H1 (cell line): Measurements from ENCODE around the gene C1QTNF4. TPM values are rescaled to one million over a fixed set of nuclear protein-coding genes. Genes with fewer than 3 reads are reported as not detected.

Experiments used
- CTCF ChIA-PET: fragments of 300-600 bp; sonication (Branson Sonifier 250); formaldehyde crosslinking; loops from one replicate; lab custom pipeline; 2021; ENCODE audit not compliant: partially characterized antibody; lab: Charles Lee
- POLR2A ChIA-PET: fragments of 300-600 bp; sonication (Branson Sonifier 250); formaldehyde crosslinking; loops from one replicate; lab custom pipeline; 2021; ENCODE audit warnings: inconsistent platforms; ENCODE audit not compliant: partially characterized antibody; lab: Charles Lee
- DNase-seq, 2 experiments: peaks; one replicate each; pipeline versions ENCODE4 v3.0.0 to v3.0.0-alpha.2; 2010 to 2022; ENCODE audit warnings: low spot score in 2 of 2, low read depth in 1 of 2, mixed read lengths in 1 of 2
- FAIRE-seq: peaks from 2 replicates; lab custom pipeline; 2011; peaks lifted over from hg19 to GRCh38; lab: Jason Lieb, UNC
- H2AFZ ChIP-seq: 2 replicates; pipeline ENCODE4 v1.8.1; 2012; ENCODE audit warnings: low read length, inconsistent platforms
- H2AK5ac ChIP-seq: 2 replicates; pipeline ENCODE4 v1.6.1; 2013; ENCODE audit warnings: low read depth, low read length
- H2BK120ac ChIP-seq: replicated peaks from 2 replicates; pipeline ENCODE3; 2013; ENCODE audit warnings: low read depth, low read length, inconsistent platforms
- H2BK12ac ChIP-seq: 2 replicates; pipeline ENCODE4 v1.6.1; 2013; ENCODE audit warnings: low read depth, low read length
- H2BK15ac ChIP-seq: 2 replicates; pipeline ENCODE4 v1.6.1; 2013; ENCODE audit warnings: low read length
- H2BK20ac ChIP-seq: 2 replicates; pipeline ENCODE4 v1.6.1; 2013; ENCODE audit warnings: low read length
- H2BK5ac ChIP-seq: 2 replicates; pipeline ENCODE4 v1.6.1; 2013; ENCODE audit warnings: low read depth, low read length
- H3K14ac ChIP-seq: 2 replicates; pipeline ENCODE4 v1.6.1; 2013; ENCODE audit warnings: inconsistent platforms; ENCODE audit not compliant: insufficient read length
- H3K18ac ChIP-seq: 2 replicates; pipeline ENCODE4 v1.6.1; 2013; ENCODE audit warnings: low read length; ENCODE audit errors: extremely low read depth
- H3K23ac ChIP-seq: 2 replicates; pipeline ENCODE4 v1.6.1; 2013; ENCODE audit warnings: inconsistent platforms; ENCODE audit not compliant: insufficient read length
- H3K23me2 ChIP-seq: 2 replicates; pipeline ENCODE4 v1.6.1; 2013; ENCODE audit warnings: low read depth, low read length
- H3K27ac ChIP-seq: 2 replicates; pipeline ENCODE4 v1.6.1; 2011; ENCODE audit warnings: low read depth, low read length, inconsistent platforms
- H3K27me3 ChIP-seq, 4 experiments: replicated peaks in 1 of 4; 1 replicate in 1 of 4; 2 replicates in 3 of 4; pipeline versions ENCODE4 v1.6.1 to v1.8.1; 2011 to 2013; ENCODE audit warnings: low read length in 3 of 4, mild to moderate bottlenecking in 3 of 4, inconsistent platforms in 2 of 4, mixed read lengths in 2 of 4, moderate library complexity in 1 of 4; ENCODE audit not compliant: control insufficient read depth in 3 of 4, insufficient read depth in 3 of 4; ENCODE audit errors: extremely low read depth in 1 of 4
- H3K36me3 ChIP-seq, 4 experiments: 2 replicates each; pipeline versions ENCODE4 v1.6.1 to v1.8.1; 2011 to 2013; ENCODE audit warnings: mild to moderate bottlenecking in 4 of 4, low read length in 3 of 4, moderate library complexity in 2 of 4, control low read depth in 1 of 4, inconsistent platforms in 1 of 4; ENCODE audit not compliant: insufficient read depth in 4 of 4, control insufficient read depth in 2 of 4
- H3K4ac ChIP-seq: replicated peaks from 2 replicates; pipeline ENCODE3; 2013; ENCODE audit warnings: low read length, low read depth, mixed read lengths, inconsistent platforms; ENCODE audit not compliant: insufficient read length
- H3K4me1 ChIP-seq, 4 experiments: replicated peaks in 1 of 4; 1 replicate in 1 of 4; 2 replicates in 3 of 4; pipeline versions ENCODE4 v1.6.1 to v1.8.1; 2011 to 2013; ENCODE audit warnings: low read length in 3 of 4, inconsistent platforms in 2 of 4, mixed read lengths in 1 of 4; ENCODE audit not compliant: insufficient read depth in 4 of 4, control insufficient read depth in 3 of 4
- H3K4me2 ChIP-seq, 2 experiments: 2 replicates each; pipeline versions ENCODE4 v1.6.1 to v1.8.1; 2011 to 2013; ENCODE audit warnings: low read depth in 2 of 2, low read length in 2 of 2, control low read depth in 1 of 2, inconsistent platforms in 1 of 2, mild to moderate bottlenecking in 1 of 2; ENCODE audit not compliant: insufficient read depth in 1 of 2
- H3K4me3 ChIP-seq, 4 experiments: fragments of 200-600, 300-600 bp in 1 of 4; sonication (generic), shearing (Covaris generic), sonication (Bioruptor Twin) in 1 of 4; 2 replicates each; pipeline versions ENCODE4 v1.5.1 to v1.8.1; 2011 to 2016; ENCODE audit warnings: low read length in 4 of 4, low read depth in 3 of 4, control low read depth in 2 of 4, inconsistent platforms in 2 of 4, mild to moderate bottlenecking in 2 of 4, mixed read lengths in 1 of 4, moderate library complexity in 1 of 4; ENCODE audit not compliant: insufficient read depth in 2 of 4; ENCODE audit errors: extremely low read depth in 1 of 4
- H3K56ac ChIP-seq: replicated peaks from 2 replicates; pipeline ENCODE3; 2013; ENCODE audit warnings: low read depth, mild to moderate bottlenecking, mixed read lengths, low read length, inconsistent platforms; ENCODE audit not compliant: insufficient read length
- H3K79me1 ChIP-seq: 2 replicates; pipeline ENCODE4 v1.6.1; 2013; ENCODE audit warnings: low read depth, low read length, control low read depth
- H3K79me2 ChIP-seq, 2 experiments: 2 replicates each; pipeline versions ENCODE4 v1.6.1 to v1.8.1; 2012 to 2013; ENCODE audit warnings: low read length in 2 of 2, mild to moderate bottlenecking in 2 of 2, inconsistent platforms in 1 of 2; ENCODE audit not compliant: insufficient read depth in 2 of 2, control insufficient read depth in 1 of 2
- H3K9ac ChIP-seq, 4 experiments: replicated peaks in 1 of 4; 1 replicate in 1 of 4; 2 replicates in 3 of 4; pipeline versions ENCODE4 v1.6.1 to v1.8.1; 2011 to 2013; ENCODE audit warnings: low read depth in 3 of 4, low read length in 3 of 4, control low read depth in 2 of 4, mild to moderate bottlenecking in 2 of 4, moderate library complexity in 2 of 4, inconsistent platforms in 1 of 4; ENCODE audit errors: extremely low read depth in 1 of 4
- H3K9me3 ChIP-seq, 2 experiments: 2 replicates each; pipeline versions ENCODE4 v1.6.1 to v1.8.1; 2012 to 2013; ENCODE audit warnings: mild to moderate bottlenecking in 2 of 2, moderate library complexity in 2 of 2, control low read depth in 1 of 2, inconsistent platforms in 1 of 2, low read depth in 1 of 2, low read length in 1 of 2, mixed read lengths in 1 of 2; ENCODE audit not compliant: insufficient read depth in 2 of 2
- H4K20me1 ChIP-seq, 2 experiments: replicated peaks in 1 of 2; 2 replicates each; pipeline versions ENCODE3 to v1.8.1; 2011 to 2013; ENCODE audit warnings: inconsistent platforms in 2 of 2, low read length in 2 of 2, mild to moderate bottlenecking in 1 of 2; ENCODE audit not compliant: insufficient read depth in 2 of 2, control insufficient read depth in 1 of 2
- H4K5ac ChIP-seq: 2 replicates; pipeline ENCODE4 v1.6.1; 2013; ENCODE audit warnings: low read length, low read depth, mixed read lengths, inconsistent platforms; ENCODE audit not compliant: insufficient read length
- H4K8ac ChIP-seq: 2 replicates; pipeline ENCODE4 v1.8.0; 2013; ENCODE audit warnings: mild to moderate bottlenecking, moderate library complexity, low read length, inconsistent platforms; ENCODE audit not compliant: insufficient read depth; ENCODE audit errors: extremely low read depth
- H4K91ac ChIP-seq: replicated peaks from 2 replicates; pipeline ENCODE3; 2013; ENCODE audit warnings: low read length, mixed read lengths, inconsistent platforms; ENCODE audit not compliant: insufficient read length
- CBX8 ChIP-seq: fragments of 300-800, 300-1000 bp; sonication (generic); IDR thresholded peaks from 2 replicates; pipeline ENCODE4 v1.7.1; 2016; ENCODE audit warnings: low read depth, low read length, borderline replicate concordance
- CREB1 ChIP-seq: IDR thresholded peaks from 2 replicates; pipeline ENCODE4 v1.6.1; 2012; ENCODE audit warnings: inconsistent platforms
- HDAC2 ChIP-seq, 2 experiments: fragments of 300-600 bp in 1 of 2; sonication (generic) in 1 of 2; IDR thresholded peaks; 2 replicates each; pipeline ENCODE4 v1.6.1; 2011 to 2012; ENCODE audit warnings: low read depth in 2 of 2, low read length in 2 of 2, mild to moderate bottlenecking in 2 of 2, moderate library complexity in 2 of 2, borderline replicate concordance in 1 of 2, inconsistent platforms in 1 of 2
- KDM4A ChIP-seq: IDR thresholded peaks from one replicate; pipeline ENCODE4 v1.7.1; 2012; ENCODE audit warnings: low read depth, mild to moderate bottlenecking, moderate library complexity, low read length, inconsistent platforms; ENCODE audit not compliant: severe bottlenecking
- POLR2A ChIP-seq, 2 experiments: IDR thresholded peaks; 1 replicate in 1 of 2; 2 replicates in 1 of 2; pipeline ENCODE4 v1.6.1; 2011; ENCODE audit warnings: low read depth in 2 of 2, low read length in 2 of 2, mild to moderate bottlenecking in 2 of 2; ENCODE audit errors: control extremely low read depth in 1 of 2
- SIRT6 ChIP-seq: IDR thresholded peaks from one replicate; pipeline ENCODE4 v1.7.1; 2012; ENCODE audit warnings: low read length, inconsistent platforms
- SP2 ChIP-seq: IDR thresholded peaks from 2 replicates; pipeline ENCODE4 v1.6.1; 2012; ENCODE audit warnings: mild to moderate bottlenecking, low read length, inconsistent platforms
- TAF7 ChIP-seq: optimal IDR thresholded peaks from 2 replicates; pipeline ENCODE3; 2011; ENCODE audit warnings: low read depth, mild to moderate bottlenecking, inconsistent platforms, low read length, moderate library complexity, borderline replicate concordance
- WGBS, 2 experiments: shearing (Covaris generic) in 1 of 2; methylation state at CpG; one replicate each; pipeline versions ENCODE4 v1.1.6 to v1.1.7; 2013 to 2015; ENCODE audit warnings: low lambda C conversion rate in 2 of 2, mixed read lengths in 2 of 2, inconsistent platforms in 1 of 2, low coverage in 1 of 2, missing lambda C conversion rate in 1 of 2; ENCODE audit not compliant: insufficient replicate concordance in 2 of 2, insufficient coverage in 1 of 2, insufficient read length in 1 of 2; ENCODE audit errors: extremely low coverage in 1 of 2, missing lambda C conversion rate in 1 of 2; 5-methylcytosine and 5-hydroxymethylcytosine counted together
- polyA plus RNA-seq, 7 experiments: library from polyadenylated mRNA; depleted of rRNA in 3 of 7; stranded (reverse) in 5 of 7; unstranded in 2 of 7; fragments of >200 nt in 5 of 7; fragments of 200-250 nt in 2 of 7; gene quantifications; 1 replicate in 5 of 7; 2 replicates in 1 of 7; 4 replicates in 1 of 7; pipeline versions ENCODE4 v1.2.1 to v1.2.3, GENCODE V29; 2011 to 2013; ENCODE audit warnings: missing spikeins in 2 of 7, mixed read lengths in 2 of 7
- total RNA-seq: library from RNA; stranded (reverse); fragmentation: NEBNext Ultra II Directional; extraction: Animal tissue kit (Norgen Biotek cat#: 25700); gene quantifications from 2 replicates; pipeline ENCODE4 v1.2.1, GENCODE V29; 2021
- TF ChIP-seq, protein P1 (sequence below): IDR thresholded peaks from 2 replicates; pipeline ENCODE4 v1.6.1; 2012; ENCODE audit warnings: inconsistent platforms

C1QTNF4 gene
- total and polyA plus RNA-seq, 2 of the 8 experiments (the other 6 are each of a cell fraction or from before 2014, with no cell fraction given) = 3.9 to 6.0 TPM

DNA sequence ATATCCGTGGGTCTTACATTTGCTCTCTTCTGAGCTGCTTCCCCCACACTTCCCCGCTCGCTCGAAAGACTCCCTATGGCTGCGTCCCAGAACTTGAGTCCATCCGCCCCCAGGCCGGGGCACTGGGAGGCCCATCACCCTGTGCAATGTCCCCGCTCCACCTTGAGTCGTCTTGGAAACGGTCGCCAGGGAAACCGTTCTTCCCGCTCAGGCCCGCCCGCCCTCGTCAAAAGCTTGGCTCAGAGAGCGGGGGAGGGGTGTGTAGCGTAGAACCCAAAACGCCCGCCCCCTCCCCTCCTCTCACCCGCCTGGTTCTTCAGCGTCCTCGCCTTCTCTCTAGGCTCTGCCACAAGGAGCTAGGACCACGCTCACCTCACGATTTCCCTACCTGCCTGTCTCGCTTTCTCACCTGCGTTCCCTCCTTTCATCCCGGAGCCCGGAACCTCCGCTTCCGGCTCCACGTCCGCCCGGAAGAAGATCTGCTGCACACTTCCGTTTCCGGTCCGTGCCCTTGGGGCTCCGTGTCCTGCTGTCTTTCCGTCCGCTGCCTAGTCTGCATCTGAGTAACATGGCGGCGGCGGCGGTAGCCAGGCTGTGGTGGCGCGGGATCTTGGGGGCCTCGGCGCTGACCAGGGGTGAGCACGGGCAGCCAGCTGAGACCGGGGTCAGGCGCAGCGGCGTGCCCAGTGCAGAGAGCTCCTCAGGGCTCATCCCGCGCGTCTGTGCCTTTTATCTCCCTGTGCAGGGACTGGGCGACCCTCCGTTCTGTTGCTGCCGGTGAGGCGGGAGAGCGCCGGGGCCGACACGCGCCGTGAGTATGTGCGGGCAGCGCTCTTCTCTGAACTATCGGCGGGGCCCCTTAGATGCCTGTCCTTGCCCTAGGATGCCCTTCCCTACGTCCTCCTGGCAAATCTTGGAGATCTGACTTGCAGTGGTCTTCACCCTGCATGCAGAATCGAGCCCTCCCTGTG lies 15.4 kb downstream of the C1QTNF4 start, which contains the start of the genes KBTBD4 and NDUFS3:
Gene KBTBD4, minus strand, starts transcription at position 447 of the 971 bp plus-strand sequence. Its CDS starts 19 bp downstream, at position 428.
Gene NDUFS3, plus strand, starts transcription at position 551 of the 971 bp plus-strand sequence. Its CDS starts 18 bp downstream, at position 569.
- FAIRE-seq (no peak), DNase-seq (peak; percentile 62 to 96)
- Histone ChIP-seq H2BK20ac (no peak within 1 kb of the TSS; the same call in 1 of the 2 replicates), H3K4me2 (peak within 1 kb of the TSS; percentile 70 to 85), H3K79me2 (peaks cover 0 to 30% of the 10 kb centered on the region in 2 experiments; a peak in 3 of 4 replicates), H4K20me1 (peaks cover 2 to 3% of the 10 kb centered on the region in 2 experiments), H4K91ac (peak within 1 kb of the TSS; percentile 92), H2AFZ (peak within 1 kb of the TSS; percentile 94; the same call in 1 of the 2 replicates), H3K23me2 (peaks cover 4% of the 10 kb centered on the region; the same call in 1 of the 2 replicates), H3K23ac (no peak within 1 kb of the TSS), H3K4ac (no peak within 1 kb of the TSS), H3K9me3 (no peaks in the 10 kb centered on the region), H3K56ac (peak within 1 kb of the TSS; percentile 77), H3K36me3 (peaks cover 21 to 37% (median 31%) of the 10 kb centered on the region in 4 experiments), H4K8ac (peak within 1 kb of the TSS; percentile 99), H2BK120ac (no peak within 1 kb of the TSS), H3K4me1 (peaks cover 0 to 5% (median 2%) of the 10 kb centered on the region in 4 experiments; a peak in 2 of 7 replicates), H3K79me1 (no peaks in the 10 kb centered on the region; the same call in 1 of the 2 replicates), H2BK12ac (peak within 1 kb of the TSS; percentile 99; the same call in 1 of the 2 replicates), H2AK5ac (no peak within 1 kb of the TSS), H3K4me3 (peak within 1 kb of the TSS; percentile 83 to 93 (median 90)), H3K27ac (peak within 1 kb of the TSS; percentile 97), H3K27me3 (no peaks in the 10 kb centered on the region), H4K5ac (peak within 1 kb of the TSS; percentile 99), H3K18ac (peak within 1 kb of the TSS; percentile 100; the same call in 1 of the 2 replicates), H2BK15ac (peak within 1 kb of the TSS; percentile 97; the same call in 1 of the 2 replicates), H2BK5ac (peak within 1 kb of the TSS; percentile 99), H3K14ac (no peak within 1 kb of the TSS), H3K9ac (peak within 1 kb of the TSS; percentile 95 to 99 (median 97))
- CTCF ChIA-PET = interaction anchor here (0.6 to 2.0 kb wide), 9 partner anchors 8 to 444 kb away, joined by 3 to 7 read pairs (median 3); partner anchors contain the start of genes C1QTNF4 and FAM180B
- POLR2A ChIA-PET = interaction anchor here (0.6 to 6.2 kb wide), 17 partner anchors 9 to 1655 kb away, joined by 3 to 83 read pairs (median 4); partner anchors contain the start of genes AGBL2, C1QTNF4, CELF1 and NUP160
- WGBS, 2 experiments = 3% methylated on average over 53 of the region's 72 CpGs; no CpG with 5 or more reads in 1 of the 2 experiments
- no peak for TF ChIP-seq SIRT6
- no peak for TF ChIP-seq SP2
- TF ChIP-seq, protein P1, sequence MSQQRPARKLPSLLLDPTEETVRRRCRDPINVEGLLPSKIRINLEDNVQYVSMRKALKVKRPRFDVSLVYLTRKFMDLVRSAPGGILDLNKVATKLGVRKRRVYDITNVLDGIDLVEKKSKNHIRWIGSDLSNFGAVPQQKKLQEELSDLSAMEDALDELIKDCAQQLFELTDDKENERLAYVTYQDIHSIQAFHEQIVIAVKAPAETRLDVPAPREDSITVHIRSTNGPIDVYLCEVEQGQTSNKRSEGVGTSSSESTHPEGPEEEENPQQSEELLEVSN = peak; percentile 52
- peak; percentile 96 for TF ChIP-seq TAF7
- TF ChIP-seq HDAC2 (IDR thresholded peaks at IDR 0.05; ENCODE audit: borderline replicate concordance in 1 of 2, low read depth in 2 of 2, low read length in 2 of 2) = peak in 1 of 2 experiments; percentile 94; a peak in 1 of 4 replicates
- TF ChIP-seq KDM4A = peak; percentile 67
- no peak for TF ChIP-seq CBX8
- TF ChIP-seq CREB1 = peak; percentile 61
- peak; percentile 38 to 91 for TF ChIP-seq POLR2A (IDR thresholded peaks at IDR 0.05; ENCODE audit: control extremely low read depth in 1 of 2, low read depth in 2 of 2, low read length in 2 of 2)
